Activated CD8-positive, alpha-beta T cell treated with anti-CD3 and anti-CD28 coated beads for 36 hours (primary cell): ENCODE results near the gene BMPER. TPM values are rescaled to one million over a fixed set of nuclear protein-coding genes. Genes with fewer than 3 reads are reported as not detected.

ENCODE experiments used
- ATAC-seq: fragments of 200-7000 bp; cut with Tn5 transposase; one replicate; pipeline ENCODE4 v1.10.0; 2021; ENCODE audit warnings: mild to moderate bottlenecking, moderate library complexity
- CTCF ChIA-PET: fragments of 350-600 bp; sonication (Branson Sonifier 250); formaldehyde crosslinking; loops from one replicate; lab custom pipeline; 2021; ENCODE audit warnings: antibody characterized with exemption; lab: Charles Lee
- POLR2A ChIA-PET: fragments of 350-600 bp; sonication (Branson Sonifier 250); formaldehyde crosslinking; loops from one replicate; lab custom pipeline; 2021; ENCODE audit warnings: antibody characterized with exemption; lab: Charles Lee
- DNase-seq: peaks from one replicate; pipeline ENCODE4 v3.0.0-alpha.2; 2020
- H3K27ac Mint-ChIP-seq: one replicate; pipeline ENCODE4 v1.8.0; 2021; ENCODE audit warnings: mild to moderate bottlenecking, mixed read lengths
- H3K27me3 Mint-ChIP-seq: one replicate; pipeline ENCODE4 v1.8.0; 2021; ENCODE audit warnings: mixed read lengths
- H3K36me3 Mint-ChIP-seq: one replicate; pipeline ENCODE4 v1.8.0; 2021; ENCODE audit warnings: low read depth, mixed read lengths
- H3K4me1 Mint-ChIP-seq: one replicate; pipeline ENCODE4 v1.8.0; 2021; ENCODE audit warnings: low read depth, mixed read lengths
- H3K4me3 Mint-ChIP-seq: one replicate; pipeline ENCODE4 v1.8.0; 2021; ENCODE audit warnings: mild to moderate bottlenecking, moderate library complexity, mixed read lengths
- H3K9me3 Mint-ChIP-seq: one replicate; pipeline ENCODE4 v1.8.0; 2021; ENCODE audit warnings: mixed read lengths
- CTCF ChIP-seq: fragments of 200-600 bp; IDR thresholded peaks from one replicate; pipeline ENCODE4 v1.8.0; 2022; ENCODE audit warnings: antibody characterized with exemption, mild to moderate bottlenecking
- intact Hi-C: fragments of 100-400 bp; cut with micrococcal nuclease; formaldehyde crosslinking; loops from one replicate; pipeline ENCODE4 v1.10.0; 2022
- total RNA-seq, 2 experiments: library from RNA; stranded (reverse); gene quantifications; one replicate each; pipeline ENCODE4 v1.2.3, GENCODE V29; 2021

The BMPER gene
- total RNA-seq, 2 experiments from 2014 or later: not detected

DNA sequence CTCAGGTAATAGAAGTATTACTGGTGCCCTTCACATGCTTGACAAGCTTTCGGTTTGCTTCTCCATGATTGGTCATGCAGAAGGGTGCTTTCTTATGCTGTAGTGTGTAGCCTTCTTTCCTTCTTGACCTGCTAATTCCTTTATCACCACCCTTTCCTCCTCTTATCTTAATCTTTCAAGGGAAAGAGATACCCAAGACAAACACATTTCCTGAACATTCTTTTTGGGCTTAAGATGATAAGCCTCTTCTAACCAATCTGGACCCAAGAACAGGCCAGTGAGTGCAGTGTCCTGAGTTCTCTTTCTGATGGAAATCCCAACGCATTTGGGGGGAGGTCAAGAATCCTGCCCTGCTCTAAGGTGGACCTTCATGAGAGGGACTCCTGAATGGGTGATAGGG lies 33.8 kb downstream of the BMPER start:
- H3K27me3 Mint-ChIP-seq: peaks cover 3% of the 10 kb centered on the region

DNA sequence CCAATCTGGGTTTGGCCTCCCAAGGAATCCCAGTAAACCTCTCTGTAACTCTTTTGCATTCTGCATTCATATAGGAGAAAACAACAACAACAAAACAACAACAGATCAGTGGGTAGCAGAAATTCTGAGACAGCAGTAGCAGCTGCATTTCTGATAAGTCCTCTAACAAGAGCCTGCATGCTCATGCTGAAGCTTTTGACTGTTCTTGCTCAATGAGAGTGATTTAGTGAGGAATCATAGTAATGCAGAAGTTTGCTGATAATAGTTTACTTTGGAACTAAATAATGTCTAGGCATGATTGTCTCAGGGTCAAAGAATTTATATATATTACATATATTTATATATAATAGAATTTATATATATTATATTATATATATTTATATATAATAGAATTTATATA lies 35.2 kb downstream of the BMPER start:
- no peak for TF ChIP-seq CTCF
- Mint-ChIP-seq H3K27ac (no peak overlapping the region), H3K4me3 (no peak overlapping the region), H3K27me3 (peaks cover 3% of the 10 kb centered on the region), H3K9me3 (no peaks in the 10 kb centered on the region), H3K36me3 (no peaks in the 10 kb centered on the region), H3K4me1 (no peaks in the 10 kb centered on the region)
- DNase-seq: no peak
- ChIA-PET POLR2A (no interaction called here), CTCF (no interaction called here)
- no peak for ATAC-seq
- intact Hi-C loops: no loop called here

More for the DNA sequence above, 33.8 kb downstream of the BMPER start:
- Mint-ChIP-seq H3K9me3 (no peaks in the 10 kb centered on the region), H3K4me3 (no peak overlapping the region), H3K4me1 (no peaks in the 10 kb centered on the region), H3K27ac (no peak overlapping the region), H3K36me3 (no peaks in the 10 kb centered on the region)
- TF ChIP-seq CTCF: no peak
- no peak for DNase-seq
- no peak for ATAC-seq
- CTCF ChIA-PET: no interaction called here
- intact Hi-C loops: loop anchor here (10.0 kb wide), 1 partner anchor 694 kb away; no protein-coding TSS in a partner anchor
- POLR2A ChIA-PET: no interaction called here

- H3K9me3 Mint-ChIP-seq: no peaks in the 10 kb centered on the region
- intact Hi-C loops: no loop called here
- ATAC-seq (no peak), DNase-seq (no peak)
- no peak for TF ChIP-seq CTCF
- ChIA-PET CTCF (interaction anchor here (4.9 kb wide), 1 partner anchor 9 kb away, joined by 29 read pairs; no protein-coding TSS in a partner anchor), POLR2A (no interaction called here)
- peaks cover 5% of the 10 kb centered on the region for H3K27me3 Mint-ChIP-seq
- no peak overlapping the region for H3K27ac Mint-ChIP-seq
- no peaks in the 10 kb centered on the region for H3K36me3 Mint-ChIP-seq
- no peak overlapping the region for H3K4me3 Mint-ChIP-seq
- H3K4me1 Mint-ChIP-seq: no peaks in the 10 kb centered on the region
Measured at GRCh38 chr7:33941418-33941817, 36.1 kb downstream of the BMPER start.

GRCh38 chr7:33946094-33946699 lies 40.9 kb downstream of the BMPER start:
- intact Hi-C loops: no loop called here
- ATAC-seq: no peak
- POLR2A ChIA-PET: no interaction called here

More at GRCh38 chr7:33946094-33946699, 40.9 kb downstream of the BMPER start:
- no peak for DNase-seq
- Mint-ChIP-seq H3K36me3 (no peaks in the 10 kb centered on the region), H3K4me3 (no peak overlapping the region), H3K4me1 (no peaks in the 10 kb centered on the region), H3K27me3 (peaks cover 7% of the 10 kb centered on the region), H3K9me3 (no peaks in the 10 kb centered on the region), H3K27ac (no peak overlapping the region)
- no peak for TF ChIP-seq CTCF
- CTCF ChIA-PET: no interaction called here
